ENCODE results near the gene ERICH4. TPM values are rescaled to one million over a fixed set of nuclear protein-coding genes. Genes with fewer than 3 reads are reported as not detected.

The ERICH4 gene
- total RNA-seq, 1 donor from 2014 or later = not detected

DNA sequence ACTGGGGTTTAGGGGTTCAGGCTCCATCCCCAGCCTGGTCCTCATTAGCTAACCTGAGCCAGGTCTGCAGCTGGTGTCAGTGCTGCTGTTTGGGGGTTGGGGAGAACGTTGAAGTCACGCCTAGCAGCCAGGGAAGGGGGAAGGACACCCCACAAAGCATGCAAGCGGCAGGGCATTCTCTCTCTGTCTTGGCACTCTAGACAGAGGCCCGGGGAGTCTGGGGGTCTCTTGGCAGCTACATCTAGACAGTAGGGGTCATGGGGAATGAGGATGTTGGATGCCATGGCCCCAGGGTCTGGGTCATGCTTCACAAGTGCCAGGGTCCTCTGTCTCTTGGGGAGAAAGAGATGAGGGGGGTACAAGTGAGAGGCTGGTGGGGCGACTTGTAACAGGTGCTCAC is 2.6 kb downstream of the ERICH4 start:
- no peak overlapping the region for H3K4me3 ChIP-seq (ENCODE audit: low read depth, low read length)
- DNase-seq (ENCODE audit: low read depth) = no peak
- TF ChIP-seq, protein P1, sequence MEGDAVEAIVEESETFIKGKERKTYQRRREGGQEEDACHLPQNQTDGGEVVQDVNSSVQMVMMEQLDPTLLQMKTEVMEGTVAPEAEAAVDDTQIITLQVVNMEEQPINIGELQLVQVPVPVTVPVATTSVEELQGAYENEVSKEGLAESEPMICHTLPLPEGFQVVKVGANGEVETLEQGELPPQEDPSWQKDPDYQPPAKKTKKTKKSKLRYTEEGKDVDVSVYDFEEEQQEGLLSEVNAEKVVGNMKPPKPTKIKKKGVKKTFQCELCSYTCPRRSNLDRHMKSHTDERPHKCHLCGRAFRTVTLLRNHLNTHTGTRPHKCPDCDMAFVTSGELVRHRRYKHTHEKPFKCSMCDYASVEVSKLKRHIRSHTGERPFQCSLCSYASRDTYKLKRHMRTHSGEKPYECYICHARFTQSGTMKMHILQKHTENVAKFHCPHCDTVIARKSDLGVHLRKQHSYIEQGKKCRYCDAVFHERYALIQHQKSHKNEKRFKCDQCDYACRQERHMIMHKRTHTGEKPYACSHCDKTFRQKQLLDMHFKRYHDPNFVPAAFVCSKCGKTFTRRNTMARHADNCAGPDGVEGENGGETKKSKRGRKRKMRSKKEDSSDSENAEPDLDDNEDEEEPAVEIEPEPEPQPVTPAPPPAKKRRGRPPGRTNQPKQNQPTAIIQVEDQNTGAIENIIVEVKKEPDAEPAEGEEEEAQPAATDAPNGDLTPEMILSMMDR (conservative IDR thresholded peaks at IDR 0.05; ENCODE audit: low read depth, low read length) = no peak

DNA sequence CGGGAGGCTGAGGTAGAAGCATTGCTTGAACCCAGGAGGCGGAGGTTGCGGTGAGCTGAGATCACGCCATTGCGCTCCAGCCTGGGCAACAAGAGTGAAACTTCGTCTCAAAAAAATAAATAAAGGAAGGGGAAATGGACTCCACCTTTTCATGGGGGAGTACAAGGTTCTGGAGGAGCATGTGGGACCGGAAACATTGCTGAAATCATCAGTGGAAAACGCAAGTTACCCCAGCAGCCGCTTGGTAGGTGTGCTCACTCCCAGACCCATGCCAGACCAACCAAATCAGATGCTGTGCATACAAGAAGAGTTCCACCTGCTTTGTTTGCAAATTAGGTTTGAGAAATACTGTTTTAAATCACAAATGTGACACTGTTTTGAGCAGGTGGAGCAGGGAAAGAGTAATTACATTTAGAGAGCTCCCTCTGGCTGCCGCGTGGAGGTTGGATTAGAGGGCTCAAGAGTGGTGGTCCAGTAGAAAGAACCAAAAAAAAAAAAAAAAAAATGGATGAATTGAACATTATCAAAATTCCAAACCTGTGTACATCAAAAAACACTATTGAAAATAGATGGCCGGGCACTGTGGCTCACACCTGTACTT is 4.9 kb downstream of the ERICH4 start:
- DNase-seq (ENCODE audit: low read depth) = no peak
- TF ChIP-seq, protein P1 (conservative IDR thresholded peaks at IDR 0.05; ENCODE audit: low read depth, low read length) = no peak
- no peak overlapping the region for H3K4me3 ChIP-seq (ENCODE audit: low read depth, low read length)

DNA sequence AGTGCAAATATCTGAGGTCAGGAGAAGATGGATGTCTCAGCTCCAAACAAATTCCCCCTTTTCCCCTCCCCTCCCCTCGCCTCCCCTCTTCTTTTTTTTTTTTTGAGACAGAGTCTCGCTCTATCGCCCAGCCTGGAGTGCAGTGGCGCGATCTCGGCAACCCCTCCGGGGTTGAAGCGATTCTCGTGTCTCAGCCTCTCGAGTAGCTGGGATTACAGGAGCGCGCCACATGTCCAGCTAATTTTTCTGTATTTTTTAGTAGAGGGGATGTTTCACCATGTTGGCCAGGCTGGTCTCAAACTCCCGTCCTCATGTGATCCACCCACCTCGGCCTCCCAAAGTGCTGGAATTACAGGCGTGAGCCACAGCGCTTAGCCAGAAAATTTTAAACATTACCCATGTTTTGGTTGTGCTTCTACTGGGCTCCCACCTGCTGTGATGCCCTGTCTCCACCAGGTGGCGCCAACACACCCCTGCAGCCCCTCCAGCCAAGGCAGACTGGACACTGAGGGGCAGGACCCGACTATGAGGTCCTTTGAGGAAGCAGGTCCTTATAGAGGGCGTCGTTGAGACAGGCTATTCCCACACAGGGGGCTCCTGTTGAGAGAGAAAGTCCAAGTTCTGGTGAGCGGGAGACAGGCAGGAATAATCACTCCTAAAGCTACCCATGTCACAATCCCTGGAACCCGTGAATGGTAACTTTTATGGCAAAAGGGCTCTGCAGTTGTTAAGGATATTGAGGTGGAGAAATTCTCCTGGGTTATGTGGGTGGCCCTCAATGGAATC is 6.3 kb downstream of the ERICH4 start:
- peak overlapping the region; percentile 24 for H3K4me3 ChIP-seq (ENCODE audit: low read depth, low read length)
- no peak for DNase-seq (ENCODE audit: low read depth)
- TF ChIP-seq, protein P1 (conservative IDR thresholded peaks at IDR 0.05; ENCODE audit: low read depth, low read length) = peak; percentile 99

DNA sequence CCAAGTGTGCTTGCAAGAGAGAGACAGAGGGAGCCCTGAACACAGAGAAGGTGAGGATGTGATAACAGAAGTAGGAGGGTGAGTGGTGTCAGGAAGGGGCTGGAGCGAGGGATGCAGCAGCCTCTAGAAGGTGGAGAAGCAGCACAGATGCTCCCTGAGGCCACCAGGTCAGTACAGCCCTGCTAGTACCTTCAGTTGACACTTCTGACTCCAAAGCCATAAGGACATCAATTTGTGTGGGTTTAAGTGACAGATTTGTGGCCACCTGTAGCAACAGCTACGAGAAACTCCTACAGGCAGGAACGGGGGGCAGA is 6.9 kb downstream of the ERICH4 start:
- H3K4me3 ChIP-seq (ENCODE audit: low read depth, low read length) = no peak overlapping the region
- DNase-seq (ENCODE audit: low read depth) = no peak
- TF ChIP-seq, protein P1 (conservative IDR thresholded peaks at IDR 0.05; ENCODE audit: low read depth, low read length) = no peak

DNA sequence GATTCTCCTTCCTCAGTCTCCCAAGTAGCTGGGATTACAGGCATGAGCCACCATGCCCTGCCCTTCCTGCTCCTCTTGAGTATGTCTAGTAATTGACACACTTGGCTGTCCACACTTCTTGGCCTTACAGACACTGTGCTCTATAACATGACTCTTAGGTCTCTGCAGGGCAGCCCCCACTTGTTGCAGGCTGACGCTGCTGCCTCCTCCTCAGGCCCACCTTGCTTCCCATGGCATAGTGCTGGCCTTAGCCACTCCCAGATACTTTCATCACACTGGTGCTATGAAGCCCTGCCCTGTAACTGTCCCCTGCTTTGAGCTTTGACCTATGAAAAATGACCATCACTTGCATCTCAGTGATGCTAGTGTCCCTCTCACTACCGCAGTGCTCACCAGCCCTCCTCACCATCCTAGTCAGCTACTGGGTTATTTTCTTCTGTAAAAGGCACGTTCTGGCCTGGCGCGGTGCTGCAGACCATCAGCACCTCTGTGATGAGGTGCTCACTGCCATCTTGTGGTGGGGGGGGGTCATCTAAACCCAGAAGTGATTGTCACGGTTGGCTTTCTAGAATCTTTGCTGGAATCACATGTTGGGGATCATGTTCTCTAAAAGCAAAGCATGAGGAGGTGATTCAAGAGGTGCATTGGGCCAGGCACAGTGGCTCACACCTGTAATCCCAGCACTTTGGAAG is 9.8 kb downstream of the ERICH4 start:
- TF ChIP-seq, protein P1 (conservative IDR thresholded peaks at IDR 0.05; ENCODE audit: low read depth, low read length) = no peak
- H3K4me3 ChIP-seq (ENCODE audit: low read depth, low read length) = no peak overlapping the region
- no peak for DNase-seq (ENCODE audit: low read depth)

DNA sequence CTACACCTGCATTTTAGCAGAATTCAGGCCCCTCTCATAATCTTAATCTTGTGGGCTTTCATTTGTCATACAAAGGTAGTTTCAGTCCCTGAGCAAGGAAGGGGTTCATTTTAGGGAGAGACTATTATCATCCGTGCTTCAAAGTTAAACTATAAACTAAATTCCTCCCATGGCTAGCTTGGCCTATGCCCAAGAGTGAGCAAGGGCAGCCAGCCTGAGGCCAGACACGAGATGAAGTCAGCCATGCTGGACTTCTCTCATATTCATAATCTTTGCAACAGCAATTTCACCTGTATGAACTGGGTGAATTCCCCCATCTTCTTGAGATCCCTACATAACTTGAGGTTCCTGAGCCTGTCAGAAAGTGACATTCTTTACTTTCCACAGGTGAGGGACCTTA is 13.0 kb downstream of the ERICH4 start:
- no peak overlapping the region for H3K4me3 ChIP-seq (ENCODE audit: low read depth, low read length)
- TF ChIP-seq, protein P1 (conservative IDR thresholded peaks at IDR 0.05; ENCODE audit: low read depth, low read length) = no peak
- no peak for DNase-seq (ENCODE audit: low read depth)

Measured in epithelial cell of proximal tubule (primary cell).